Left kidney (tissue), 8 donors: ENCODE results near the gene TGFBI. TPM values are rescaled to one million over a fixed set of nuclear protein-coding genes. Genes with fewer than 3 reads are reported as not detected.

Experiments
- DNase-seq: peaks from one replicate; pipeline ENCODE4 v3.0.0-alpha.2; 2013
- long read RNA-seq, 8 donors: transcript quantifications; one replicate each; lab custom pipeline, GENCODE V29; 2026
- polyA plus RNA-seq: library from polyadenylated mRNA; unstranded; fragments of 120-200 nt; gene quantifications from one replicate; pipeline ENCODE4 v1.2.1, GENCODE V29; 2013; ENCODE audit not compliant: insufficient read length

The TGFBI gene
- 204 TPM for polyA plus RNA-seq
- long read RNA-seq, donor 1, full-length matches to known transcripts = 16 of 80 reads
- long read RNA-seq, donor 1, partial matches to known transcripts = 64 of 80 reads
- long read RNA-seq, donor 1, other reads (novel, unspliced or antisense) = 0 of 80 reads
- long read RNA-seq, donor 2, transcript TGFBI-201 (17 exons, 2,804 nt) = major isoform, 15 of 46 reads
- long read RNA-seq, donor 2, partial matches to known transcripts = 26 of 46 reads
- long read RNA-seq, donor 2, other reads (novel, unspliced or antisense) = 5 of 46 reads
- long read RNA-seq, donor 3, transcript TGFBI-201 (17 exons, 2,804 nt) = major isoform, 9 of 9 reads
- long read RNA-seq, donor 3, partial matches to known transcripts = 0 of 9 reads
- long read RNA-seq, donor 3, other reads (novel, unspliced or antisense) = 0 of 9 reads
- long read RNA-seq, donor 4, partial matches to known transcripts = 23 of 24 reads
- long read RNA-seq, donor 4, other reads (novel, unspliced or antisense) = 0 of 24 reads
- long read RNA-seq, donor 5, transcript TGFBI-201 (17 exons, 2,804 nt) = major isoform, 11 of 56 reads
- long read RNA-seq, donor 5, partial matches to known transcripts = 42 of 56 reads
- long read RNA-seq, donor 5, other reads (novel, unspliced or antisense) = 0 of 56 reads
- long read RNA-seq, donor 6, transcript TGFBI-201 (17 exons, 2,804 nt) = major isoform, 8 of 96 reads
- long read RNA-seq, donor 6, partial matches to known transcripts = 87 of 96 reads
- long read RNA-seq, donor 6, other reads (novel, unspliced or antisense) = 0 of 96 reads
- long read RNA-seq, donor 7, full-length matches to known transcripts = 21 of 35 reads
- long read RNA-seq, donor 7, partial matches to known transcripts = 14 of 35 reads
- long read RNA-seq, donor 7, other reads (novel, unspliced or antisense) = 0 of 35 reads
- long read RNA-seq, donor 8, transcript TGFBI-201 (17 exons, 2,804 nt) = major isoform, 5 of 19 reads
- long read RNA-seq, donor 8, partial matches to known transcripts = 14 of 19 reads
- long read RNA-seq, donor 8, other reads (novel, unspliced or antisense) = 0 of 19 reads

DNA sequence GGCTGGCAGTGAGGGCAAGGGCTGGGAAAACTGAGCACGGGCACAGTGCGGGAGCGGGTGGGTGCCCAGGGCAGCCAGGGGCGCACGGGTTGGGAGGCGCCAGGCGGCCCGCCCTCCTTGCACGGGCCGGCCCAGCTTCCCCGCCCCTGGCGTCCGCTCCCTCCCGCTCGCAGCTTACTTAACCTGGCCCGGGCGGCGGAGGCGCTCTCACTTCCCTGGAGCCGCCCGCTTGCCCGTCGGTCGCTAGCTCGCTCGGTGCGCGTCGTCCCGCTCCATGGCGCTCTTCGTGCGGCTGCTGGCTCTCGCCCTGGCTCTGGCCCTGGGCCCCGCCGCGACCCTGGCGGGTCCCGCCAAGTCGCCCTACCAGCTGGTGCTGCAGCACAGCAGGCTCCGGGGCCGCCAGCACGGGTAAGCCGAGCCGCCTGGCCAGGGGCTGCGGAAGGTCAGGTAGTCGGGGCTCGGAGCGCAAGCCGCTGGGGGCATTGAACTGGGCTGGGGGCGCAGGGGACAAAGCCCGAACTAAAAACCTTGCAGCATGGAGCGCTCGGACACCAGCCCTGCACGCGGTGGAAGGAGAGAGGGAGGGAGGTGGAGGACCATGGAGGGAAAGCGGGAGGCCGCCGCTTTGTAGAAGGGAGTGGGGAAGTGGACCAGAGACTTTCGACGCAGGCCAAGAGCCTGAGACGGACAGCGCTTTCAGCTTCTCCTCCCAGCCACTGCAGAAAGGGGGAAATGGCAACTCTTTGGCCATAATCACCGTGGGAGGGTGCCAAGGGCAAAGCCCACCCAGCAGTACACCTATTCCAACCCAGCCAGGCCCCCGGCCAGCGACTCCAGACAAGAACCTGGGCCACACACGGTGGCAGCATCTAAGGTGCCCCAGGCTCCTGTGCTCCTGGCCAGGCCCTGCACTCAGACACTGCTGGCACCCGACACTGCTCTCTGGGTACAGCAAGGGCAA is at the start of gene TGFBI:
TSS of gene TGFBI (plus strand) at position 207 of the 961 bp plus-strand sequence. CDS start at position 275, 68 bp downstream.
- DNase-seq = no peak

DNA sequence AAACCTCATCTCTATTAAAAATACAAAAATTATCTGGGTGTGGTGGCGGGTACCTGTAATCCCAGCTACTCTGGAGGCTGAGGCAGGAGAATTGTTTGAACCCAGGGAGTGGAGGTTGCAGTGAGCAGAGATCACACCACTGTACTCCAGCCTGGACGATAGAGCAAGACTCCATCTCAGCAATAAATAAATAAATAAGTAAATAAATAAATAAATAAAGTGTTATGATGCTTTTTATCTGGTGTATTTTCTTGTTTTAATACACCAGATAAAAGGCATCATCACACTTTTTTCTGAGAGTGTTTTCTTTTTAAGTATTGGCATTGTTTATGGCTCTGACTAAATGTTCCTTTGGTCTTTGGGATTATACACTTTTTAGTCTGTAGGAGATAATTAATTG is 49.8 kb upstream of the TGFBI start:
- DNase-seq = no peak

DNA sequence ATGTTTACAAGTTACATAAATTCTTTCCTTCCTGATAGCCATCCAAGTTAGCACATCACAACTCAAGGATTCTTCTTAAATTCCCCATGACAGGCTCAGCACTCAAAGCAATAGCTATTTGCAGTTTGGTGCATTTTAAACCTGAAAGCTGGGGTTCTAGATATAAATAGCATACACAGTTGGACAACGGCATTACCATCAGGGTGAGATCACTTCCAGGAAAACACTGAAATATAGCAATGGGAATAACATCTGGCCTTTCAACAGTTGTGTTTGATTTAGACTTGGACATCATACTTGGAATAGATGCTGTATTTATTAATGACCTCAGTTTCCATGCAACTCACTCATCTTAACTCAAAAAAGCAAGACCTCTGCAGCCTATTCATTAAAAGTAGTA is 49.3 kb upstream of the TGFBI start:
- no peak for DNase-seq

GRCh38 chr5:135980620-135981019 is 48.2 kb upstream of the TGFBI start:
- no peak for DNase-seq

DNA sequence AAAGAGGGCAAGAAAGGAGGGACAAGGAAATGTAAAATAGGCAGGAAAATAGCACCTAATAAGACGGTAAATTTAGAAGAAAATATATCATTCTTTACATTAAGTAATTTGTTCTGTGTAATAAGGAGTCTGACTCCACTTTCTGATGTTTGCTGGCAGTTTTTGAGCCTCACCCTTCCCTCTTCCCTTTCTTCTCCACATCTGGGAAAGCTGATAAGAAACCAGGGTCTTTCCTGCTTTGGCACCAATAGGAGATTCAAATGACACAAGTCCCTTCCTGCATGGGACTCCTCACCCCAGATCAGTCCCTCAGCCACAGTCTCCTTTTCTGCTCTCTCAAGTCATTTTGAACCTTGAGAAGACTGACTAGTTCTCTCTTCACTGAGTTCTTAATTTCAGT is 42.8 kb upstream of the TGFBI start:
- DNase-seq = no peak

DNA sequence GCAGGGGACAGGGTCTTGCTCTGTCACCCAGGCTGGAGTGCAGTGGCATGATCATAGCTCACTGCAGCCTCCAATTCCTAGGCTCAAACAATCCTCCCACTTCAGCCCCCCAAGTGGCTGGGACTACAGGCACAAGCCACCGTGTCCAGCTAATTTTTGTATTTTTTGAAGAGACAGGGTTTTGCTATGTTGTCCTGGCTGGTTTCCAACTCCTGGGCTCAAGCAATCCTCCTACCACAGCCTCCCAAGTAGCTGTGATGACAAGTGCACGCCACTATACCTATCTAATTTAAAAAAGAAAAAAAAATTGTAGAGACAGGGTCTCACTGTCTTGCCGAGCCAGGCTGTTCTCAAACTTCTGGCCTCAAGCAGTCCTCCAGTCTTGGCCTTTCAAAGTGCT is 42.4 kb upstream of the TGFBI start:
- no peak for DNase-seq

DNA sequence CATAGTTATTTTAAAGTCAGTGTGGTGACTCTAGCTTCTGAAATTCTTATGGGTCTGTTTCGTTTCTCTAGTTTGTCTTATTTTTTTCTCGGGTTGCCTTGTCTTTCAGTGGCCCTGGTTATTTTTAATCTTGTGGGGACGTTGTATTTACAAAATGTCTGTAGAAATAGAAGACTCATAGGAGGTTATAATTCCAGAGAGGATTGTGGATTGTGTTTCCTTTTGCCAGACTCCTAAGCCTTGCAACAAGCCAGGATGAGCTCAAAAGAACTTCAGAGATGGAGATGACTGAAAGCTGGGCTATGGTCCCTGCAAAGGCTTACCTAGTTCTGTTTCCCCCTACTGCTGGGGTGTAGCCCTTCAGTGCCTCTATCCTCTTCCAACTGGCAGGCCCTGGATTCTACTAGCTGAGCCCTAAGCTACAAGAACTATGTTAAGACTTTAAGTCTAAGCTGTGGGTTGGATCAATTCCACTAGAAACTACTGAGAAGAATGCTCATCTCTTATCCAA is 41.8 kb upstream of the TGFBI start:
- no peak for DNase-seq

- DNase-seq = no peak
Measured at GRCh38 chr5:135988546-135988945, 40.2 kb upstream of the TGFBI start.

GRCh38 chr5:135989686-135990085 is 39.1 kb upstream of the TGFBI start:
- no peak for DNase-seq

- no peak for DNase-seq
Measured at GRCh38 chr5:135990528-135991255, 38.1 kb upstream of the TGFBI start.

GRCh38 chr5:135991429-135991828 is 37.4 kb upstream of the TGFBI start:
- no peak for DNase-seq

DNA sequence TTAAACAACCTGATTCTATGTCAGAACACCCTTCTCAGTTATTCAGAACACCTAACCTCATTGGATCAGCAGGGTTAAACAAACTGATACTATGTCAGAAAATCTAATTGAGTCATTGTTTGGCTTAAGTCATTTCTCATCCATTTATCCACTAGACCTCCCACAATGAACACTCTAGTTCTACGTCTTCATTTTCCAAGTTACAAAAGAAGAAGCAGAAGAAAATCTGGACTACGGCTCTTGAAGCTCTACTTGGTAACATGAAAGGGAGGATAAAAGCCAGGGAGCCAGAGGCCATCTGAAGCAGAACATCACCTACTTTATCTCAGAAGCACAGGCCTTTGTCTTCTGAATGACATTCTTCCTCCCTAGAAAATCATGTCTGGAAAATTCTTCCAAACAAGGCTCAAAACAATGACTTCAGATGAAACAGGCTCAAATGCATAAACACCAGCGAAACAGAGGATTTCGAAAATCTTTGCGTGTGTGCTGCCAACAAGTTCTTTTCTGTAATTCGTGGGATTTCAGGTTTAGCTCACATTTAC is 35.4 kb upstream of the TGFBI start:
- no peak for DNase-seq

DNA sequence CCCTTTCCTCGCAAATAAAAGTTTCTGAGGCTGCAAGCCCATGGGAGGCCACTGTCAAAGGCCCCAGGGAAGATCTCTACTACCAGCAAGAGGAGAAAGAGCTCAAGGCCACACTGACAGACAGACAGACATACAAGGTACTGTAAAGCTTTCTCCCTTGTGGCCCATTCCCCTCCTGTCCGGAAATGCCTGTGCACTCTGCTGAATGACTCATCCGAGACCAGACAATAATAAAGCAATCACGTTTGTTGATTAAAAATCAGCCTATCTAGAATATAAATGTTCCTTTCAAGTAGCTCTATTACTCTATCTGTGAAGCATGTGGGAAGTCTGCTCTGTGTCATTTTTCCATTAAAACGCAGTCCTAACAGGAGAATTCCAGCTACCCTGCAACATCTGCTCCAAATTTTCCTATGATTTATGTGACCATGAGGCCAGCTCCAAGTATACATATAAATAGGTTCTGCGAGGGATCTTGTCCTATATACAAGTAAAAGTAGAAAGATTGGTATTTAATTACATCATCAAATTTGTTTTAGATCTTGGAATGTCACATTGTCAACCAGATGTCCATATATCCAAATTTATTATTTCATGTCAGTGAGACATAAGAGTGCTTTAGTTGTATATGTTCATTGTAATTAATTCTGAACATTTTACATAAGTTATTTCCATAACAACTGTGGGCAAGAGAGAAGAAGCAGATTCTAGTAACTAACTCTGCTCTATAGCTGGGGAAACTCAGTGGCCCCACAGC is 34.7 kb upstream of the TGFBI start:
- no peak for DNase-seq

DNA sequence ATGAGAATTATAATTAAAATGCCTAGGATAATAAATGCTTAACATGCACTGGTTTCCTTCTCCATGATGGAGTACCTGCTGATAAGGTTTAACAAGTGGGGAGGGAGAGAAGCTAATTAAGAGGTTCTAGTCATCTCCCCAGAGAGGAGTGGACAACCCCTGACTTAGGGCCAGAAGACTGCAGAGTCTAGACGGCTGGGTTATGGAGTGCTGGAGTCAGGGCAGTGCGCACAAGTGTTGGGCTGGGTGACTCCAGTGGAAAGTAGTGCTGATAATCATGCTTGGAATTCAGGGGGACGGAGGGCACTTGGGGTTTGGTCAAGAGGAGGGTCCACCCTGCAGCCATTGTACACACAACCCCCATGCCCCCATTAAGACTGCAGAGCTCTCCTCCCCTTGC is 32.8 kb upstream of the TGFBI start:
- DNase-seq = no peak

DNA sequence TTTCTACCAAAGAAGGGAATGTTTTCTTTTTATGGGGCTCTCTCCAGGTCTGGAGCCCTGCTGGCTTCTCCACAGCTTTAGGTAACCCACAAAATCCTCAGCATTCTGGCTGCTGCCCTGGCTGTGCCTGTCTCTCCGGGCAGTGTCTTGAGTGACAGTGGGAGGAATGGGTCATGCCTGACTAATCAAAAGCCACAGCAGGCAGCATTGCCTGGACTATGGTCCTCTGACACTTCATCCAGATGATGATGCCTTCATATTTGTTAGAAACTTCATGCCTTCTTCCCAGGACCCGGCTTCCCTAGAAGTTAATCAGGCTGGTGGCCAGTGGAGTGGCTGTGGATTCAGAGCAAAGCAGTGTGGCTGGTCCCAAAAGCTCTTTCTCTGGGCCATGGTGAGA is 32.2 kb upstream of the TGFBI start:
- DNase-seq = no peak

DNA sequence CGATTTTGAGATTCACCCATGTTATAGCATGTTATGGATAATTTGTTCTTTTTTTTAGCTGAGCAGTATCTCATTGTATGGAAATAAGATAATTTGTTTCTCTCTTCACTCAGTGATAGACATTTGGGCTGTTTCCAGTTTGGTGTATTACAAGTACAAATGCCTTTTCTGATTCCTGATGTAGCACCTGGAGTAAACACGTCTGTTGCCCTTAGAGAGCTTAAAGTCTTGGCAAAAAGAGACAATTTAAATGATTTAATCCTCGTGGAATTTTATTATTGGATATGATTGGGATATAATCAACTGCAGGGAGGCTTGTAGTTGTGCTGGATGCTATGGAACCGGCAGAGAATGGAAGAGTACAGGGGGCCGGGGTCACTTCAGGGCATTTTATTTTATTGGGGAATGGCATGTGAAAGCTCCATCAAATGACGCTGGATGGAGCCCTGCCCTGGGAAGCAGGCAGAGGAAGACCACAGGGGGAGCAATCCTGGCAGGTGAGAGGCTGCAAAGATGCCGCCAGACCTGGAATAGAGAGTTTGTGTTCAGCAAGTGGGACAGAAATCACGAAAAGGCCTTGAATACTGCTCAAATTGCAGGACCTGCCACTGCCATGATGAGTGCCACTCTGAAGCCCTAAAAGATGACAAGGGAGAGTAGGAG is 31.0 kb upstream of the TGFBI start:
- no peak for DNase-seq

- no peak for DNase-seq
Measured at GRCh38 chr5:135998889-135999288, 29.9 kb upstream of the TGFBI start.

GRCh38 chr5:135999406-136000139 is 29.2 kb upstream of the TGFBI start:
- no peak for DNase-seq
